NCI-H69 (cell line): Measurements from ENCODE around the gene RBM20.
"Not testable (repeated sequence)": the region's sequence is repeated elsewhere in the genome, so short reads cannot be mapped to it uniquely, and the experiment has no call there.

Source experiments
- DNase-seq: peaks from one replicate; lab custom pipeline; 2025; lab: John Stamatoyannopoulos, UW

The RBM20 gene

GRCh38 chr10:110625356-110625894 is 18.7 kb upstream of the RBM20 start:
- DNase-seq, result no peak

DNA sequence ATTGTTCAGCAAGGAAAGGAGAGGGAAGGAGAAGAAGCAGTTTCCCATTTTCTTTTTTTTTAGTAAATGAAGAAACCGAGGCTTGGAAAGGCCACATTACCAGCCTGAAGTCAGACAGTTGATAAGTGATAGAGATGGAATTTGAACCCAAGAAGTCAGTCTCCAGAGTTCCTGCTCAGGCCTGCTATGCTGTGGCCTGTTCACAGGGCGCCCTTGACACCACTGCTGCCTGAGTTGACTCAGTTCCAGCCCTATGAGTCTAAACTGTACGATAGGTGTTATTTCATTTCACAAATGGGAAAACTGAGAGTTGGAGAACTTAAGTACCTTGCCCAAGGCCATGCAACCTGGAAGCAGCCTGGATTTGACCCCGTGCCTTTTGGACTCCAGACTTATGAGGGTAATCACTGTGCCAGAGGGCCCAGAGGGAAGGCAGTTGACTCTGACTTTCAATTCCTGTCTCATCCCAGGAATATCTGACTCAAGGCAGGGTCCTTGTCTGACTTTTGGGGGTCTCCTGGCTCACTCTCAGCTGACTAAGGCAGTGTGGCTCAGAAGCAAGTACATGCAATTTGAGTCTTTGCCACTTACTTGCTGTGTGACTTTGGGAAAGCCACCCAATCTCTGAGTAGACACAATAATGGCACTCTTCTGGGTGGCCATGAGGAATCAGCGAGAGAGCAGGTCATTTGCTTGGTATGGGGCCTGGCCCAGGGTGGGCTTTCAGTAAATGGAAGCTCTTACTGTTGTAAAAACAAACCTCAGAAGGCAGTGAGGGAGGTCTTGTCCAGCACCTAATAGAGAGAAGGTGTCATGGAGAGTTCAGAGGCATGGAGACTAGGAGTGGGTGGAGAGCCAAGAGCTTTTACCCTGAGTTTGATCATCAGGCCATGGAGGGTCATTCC is 17.9 kb upstream of the RBM20 start:
- DNase-seq, result no peak

DNA sequence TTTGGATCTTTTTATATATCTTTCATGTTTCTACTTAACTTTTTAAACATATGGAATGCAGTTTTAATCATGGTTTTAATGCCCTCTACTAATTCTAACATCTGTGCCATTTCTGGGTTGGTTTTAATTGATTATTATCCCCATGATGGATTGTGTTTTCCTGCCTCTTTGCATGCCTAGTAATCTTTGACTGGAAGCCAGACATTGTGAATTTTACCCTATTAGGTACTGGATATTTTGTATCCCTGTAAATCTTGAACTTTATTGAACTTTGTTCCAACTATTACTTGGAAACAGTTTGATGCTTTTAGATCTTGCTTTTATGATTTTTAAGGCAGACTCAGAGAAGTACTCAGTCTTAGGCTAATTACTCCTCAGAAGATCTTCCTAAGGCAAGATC is 16.0 kb upstream of the RBM20 start:
- DNase-seq, result no peak

DNA sequence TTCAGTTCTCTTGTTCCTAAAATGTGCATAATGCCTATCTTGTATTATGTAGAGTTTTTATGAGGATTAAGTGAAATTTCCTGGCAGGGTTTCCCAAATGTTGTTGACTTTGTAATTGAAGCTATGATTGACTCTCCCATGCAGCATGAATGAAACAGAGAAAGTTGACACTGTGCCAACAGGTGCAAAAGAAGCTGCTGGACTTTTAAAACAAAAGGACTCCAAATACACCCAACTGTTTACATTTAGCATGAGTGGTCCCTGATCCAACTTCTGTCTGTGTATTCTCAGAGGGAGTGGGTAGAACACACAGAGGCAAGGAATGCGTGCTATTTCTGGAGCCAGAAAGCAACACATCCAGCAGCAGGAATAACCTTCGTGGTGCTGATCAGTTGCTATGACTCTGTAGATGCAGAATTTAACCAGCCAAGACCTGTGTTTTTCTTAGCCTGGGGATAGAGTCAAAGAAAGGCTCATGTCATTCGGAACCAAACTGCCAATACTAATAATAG is 14.4 kb upstream of the RBM20 start:
- DNase-seq, result peak; percentile 88

GRCh38 chr10:110631934-110632333 is 12.2 kb upstream of the RBM20 start:
- no peak for DNase-seq

DNA sequence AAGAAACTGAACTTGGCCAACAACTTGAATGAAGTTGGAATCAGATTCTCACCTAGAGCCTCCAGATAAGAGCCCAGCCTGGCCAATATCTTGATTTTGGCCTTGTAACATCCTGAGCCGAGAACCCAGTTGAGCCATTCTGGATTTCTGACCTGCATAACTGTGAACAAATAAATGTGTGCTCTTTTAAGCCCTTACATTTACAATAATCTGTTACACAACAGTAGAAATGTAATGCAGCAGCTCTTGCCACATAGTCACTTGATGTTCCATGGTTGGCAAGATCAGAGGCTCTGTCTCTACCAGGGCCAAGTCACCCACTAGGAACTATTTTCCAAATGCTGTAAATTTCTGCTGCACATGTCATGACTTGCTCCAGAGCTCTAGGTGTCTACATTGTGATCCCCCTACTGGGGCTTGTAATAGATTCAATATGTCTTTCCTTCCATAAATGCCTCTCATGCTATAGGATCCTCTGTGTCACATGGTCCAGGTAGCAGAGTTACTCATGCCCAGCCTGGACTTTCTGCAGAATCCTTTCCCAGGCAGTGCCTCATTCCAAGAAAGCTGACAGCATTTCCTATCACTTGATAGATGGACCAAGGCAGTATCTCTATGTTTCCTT is 11.4 kb upstream of the RBM20 start:
- no peak for DNase-seq

DNA sequence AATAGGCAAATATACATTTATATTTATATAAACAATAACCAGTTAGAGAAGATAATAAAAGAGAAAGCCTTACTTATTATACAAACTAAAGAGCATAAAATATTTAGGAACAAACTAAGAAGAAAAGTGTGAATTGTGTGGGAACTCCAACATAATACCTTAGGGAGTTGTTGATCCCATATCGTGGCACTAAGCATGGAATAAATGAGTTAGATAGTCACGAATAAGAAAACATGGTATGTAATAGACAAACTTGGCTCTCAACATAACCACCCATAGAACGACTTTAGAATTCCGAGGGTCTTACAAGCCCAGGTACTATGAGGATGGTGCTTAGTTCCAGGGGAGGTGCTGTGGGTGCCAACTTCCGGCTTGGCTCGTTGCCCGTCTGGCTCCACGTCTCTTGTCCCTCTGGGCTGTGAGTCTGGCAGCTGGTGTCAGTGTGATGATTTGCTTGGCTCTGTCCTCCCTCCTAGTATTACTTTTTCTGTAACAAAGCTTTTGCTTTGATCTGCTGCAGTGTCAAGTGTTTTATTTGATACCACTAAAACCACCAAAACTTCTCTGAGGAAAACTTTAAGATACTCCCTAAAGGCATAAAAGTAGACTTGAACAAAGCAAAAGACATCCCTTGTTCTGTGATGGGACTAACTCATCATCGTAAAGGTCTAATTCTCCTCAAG is 9.5 kb upstream of the RBM20 start:
- DNase-seq, result peak; percentile 76

GRCh38 chr10:110636572-110636931 is 7.6 kb upstream of the RBM20 start:
- DNase-seq, result no peak

GRCh38 chr10:110636932-110637557 is 7.1 kb upstream of the RBM20 start:
- DNase-seq, result peak; percentile 13

GRCh38 chr10:110637558-110638053 is 6.5 kb upstream of the RBM20 start:
- DNase-seq, result no peak

- DNase-seq, result no peak
Observed at GRCh38 chr10:110638319-110638718, 5.8 kb upstream of the RBM20 start.

GRCh38 chr10:110639046-110639445 is 5.1 kb upstream of the RBM20 start:
- DNase-seq, result not testable (repeated sequence)

DNA sequence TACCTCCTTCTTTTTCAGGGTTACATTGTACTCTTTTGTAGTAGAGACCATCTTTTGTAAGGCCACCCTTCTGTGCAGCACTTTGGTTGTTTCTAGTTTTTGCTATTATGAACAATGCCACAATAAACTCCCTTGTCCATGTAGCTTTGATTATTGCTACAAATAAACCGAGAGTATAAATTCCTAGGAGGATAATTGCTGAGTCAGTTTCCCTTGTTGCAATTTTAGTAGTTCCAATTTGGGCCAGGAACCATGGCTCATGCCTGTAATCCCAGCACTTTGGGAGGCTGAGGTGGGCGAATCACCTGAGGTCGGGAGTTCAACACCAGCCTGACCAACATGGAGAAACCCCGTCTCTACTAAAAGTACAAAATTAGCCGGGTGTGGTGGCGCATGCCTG is 4.3 kb upstream of the RBM20 start:
- DNase-seq, result not testable (repeated sequence)

- peak; percentile 82 for DNase-seq
Observed at GRCh38 chr10:110641256-110641655, 2.9 kb upstream of the RBM20 start.

DNA sequence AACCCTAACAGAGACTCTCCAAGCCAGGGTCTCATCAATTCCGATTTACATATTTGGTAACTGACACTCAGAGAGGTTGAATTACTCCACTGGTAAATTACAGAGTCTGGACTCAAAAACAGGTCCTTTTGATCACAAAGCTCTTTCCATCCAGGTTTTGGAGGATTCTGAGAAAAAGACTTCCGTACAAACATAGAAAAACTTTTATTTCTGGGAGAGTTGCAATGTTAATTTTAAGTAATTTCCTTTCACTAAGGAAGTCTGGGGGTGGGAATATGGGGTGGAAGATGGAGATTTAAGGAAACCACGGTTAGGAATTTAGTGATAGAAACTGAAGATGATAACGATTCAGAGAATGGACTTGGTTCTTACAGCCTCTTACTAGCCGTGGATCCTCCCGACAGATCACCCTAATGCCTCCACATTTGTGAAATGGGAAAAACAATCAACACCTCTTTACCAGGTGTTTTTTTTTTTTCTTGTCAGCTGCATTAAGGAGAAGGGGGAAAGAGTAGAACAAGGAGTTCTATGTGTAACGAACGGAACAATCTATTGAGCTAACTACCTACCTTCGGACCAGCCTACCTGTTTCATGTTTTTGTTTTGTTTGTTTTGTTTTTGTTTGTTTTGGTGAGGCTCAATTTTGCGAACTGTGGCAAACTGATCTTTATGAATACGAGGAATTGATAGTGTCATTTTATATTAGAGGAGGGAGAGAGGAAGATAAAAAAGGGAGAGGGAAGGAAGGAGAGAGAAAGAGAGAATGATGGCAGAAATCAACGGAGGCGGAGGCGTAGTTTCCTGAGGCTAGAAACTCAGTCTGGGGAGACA is 1.7 kb upstream of the RBM20 start:
- no peak for DNase-seq

- DNase-seq, result no peak
Observed at GRCh38 chr10:110643035-110643652, 992 bp upstream of the RBM20 start.

DNA sequence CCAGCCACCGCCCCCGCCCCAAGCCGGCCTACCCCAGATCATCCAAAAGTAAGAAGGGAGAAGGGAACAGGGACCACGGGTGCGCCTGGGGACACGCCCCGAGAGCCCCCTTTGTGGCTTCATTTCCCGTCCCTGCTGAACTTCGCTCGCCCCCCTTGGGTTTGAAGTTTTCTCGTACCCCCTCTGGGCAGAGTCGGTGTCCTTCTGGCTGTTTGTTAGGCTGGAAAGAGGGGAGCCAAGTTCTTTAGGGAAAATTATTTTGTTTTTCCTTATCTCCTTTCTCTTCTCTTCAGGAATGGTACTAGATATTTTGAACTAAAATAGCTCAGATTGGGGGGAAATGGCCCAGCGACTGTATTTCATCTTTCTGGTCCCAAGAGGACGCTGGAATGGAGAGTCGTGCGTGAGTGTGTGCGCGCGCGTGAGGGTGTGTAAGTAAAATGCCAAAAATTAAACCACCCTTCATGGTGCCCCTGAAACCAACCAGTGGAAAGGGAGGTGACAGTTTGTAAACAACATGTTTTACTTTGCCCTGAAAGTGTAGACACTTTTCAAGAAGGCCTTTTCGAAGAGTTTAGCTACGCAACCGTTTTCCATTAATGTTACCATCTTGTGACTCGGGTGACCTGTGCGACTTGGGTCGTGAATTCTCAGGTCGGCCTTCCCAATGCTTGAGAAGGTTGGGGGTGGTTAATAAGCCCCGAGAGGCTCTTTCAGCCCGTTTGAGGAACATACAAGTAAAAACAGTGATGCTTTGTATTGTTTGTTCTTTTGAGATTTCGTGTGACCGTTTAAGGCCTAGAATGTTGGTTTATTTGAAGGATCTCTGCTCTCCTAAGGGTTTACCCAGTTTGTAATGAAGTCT is 694 bp downstream of the RBM20 start:
- DNase-seq, result no peak

GRCh38 chr10:110646417-110647135 is 2.4 kb downstream of the RBM20 start:
- DNase-seq, result peak; percentile 9

DNA sequence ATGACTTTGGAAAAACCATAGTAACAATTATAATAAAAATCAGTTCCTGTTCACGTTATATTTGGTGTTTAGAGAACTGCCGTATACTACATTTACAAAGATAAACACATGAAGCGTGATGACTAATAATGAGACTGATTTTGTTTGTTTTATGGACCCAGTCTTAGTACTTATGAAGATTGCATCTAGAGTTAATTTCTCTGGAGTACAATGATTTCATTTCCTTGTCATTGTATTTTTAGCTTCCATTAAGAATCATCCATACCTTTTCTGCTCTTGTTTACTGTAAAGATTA is 2.9 kb downstream of the RBM20 start:
- no peak for DNase-seq
